GM12891 (cell line): ENCODE data around the gene MAPK14.

ENCODE experiments used
- DNase-seq: peaks from one replicate; pipeline ENCODE4 v3.0.0; 2011; ENCODE audit warnings: low spot score; ENCODE audit not compliant: insufficient read length
- FAIRE-seq: peaks from 2 replicates; lab custom pipeline; 2011; peaks lifted over from hg19 to GRCh38; lab: Jason Lieb, UNC
- PAX5 ChIP-seq: IDR thresholded peaks from 2 replicates; pipeline ENCODE4 v1.6.1; 2011; ENCODE audit warnings: low read length, moderate library complexity, mild to moderate bottlenecking; ENCODE audit not compliant: insufficient read depth, severe bottlenecking
- POLR2A ChIP-seq: IDR thresholded peaks from 2 replicates; pipeline ENCODE4 v1.6.1; 2011; ENCODE audit warnings: low read depth, low read length, control low read depth
- POLR2AphosphoS5 ChIP-seq: IDR thresholded peaks from 2 replicates; pipeline ENCODE4 v1.6.1; 2011; ENCODE audit warnings: low read depth, low read length, control low read depth
- POU2F2 ChIP-seq: IDR thresholded peaks from 2 replicates; pipeline ENCODE4 v1.6.1; 2011; ENCODE audit warnings: low read depth, mild to moderate bottlenecking, control low read depth, low read length, moderate library complexity
- SPI1 ChIP-seq: IDR thresholded peaks from 2 replicates; pipeline ENCODE4 v1.6.1; 2011; ENCODE audit warnings: low read depth, low read length, control low read depth
- TAF1 ChIP-seq: IDR thresholded peaks from 2 replicates; pipeline ENCODE4 v1.6.1; 2011; ENCODE audit warnings: low read depth, low read length, control low read depth

Gene MAPK14

GRCh38 chr6:36131511-36132245 lies 104.1 kb downstream of the MAPK14 start:
- FAIRE-seq = peak; percentile 95
- TF ChIP-seq SPI1 (0 out of 2 replicates have a peak, but pooled peaks have one; percentile 34), TAF1 (0 out of 2 replicates have a peak, but pooled peaks have one; percentile 30), POLR2A (no peak), PAX5 (no peak), POLR2AphosphoS5 (no peak), POU2F2 (0 out of 2 replicates have a peak, but pooled peaks have one; percentile 11)
- DNase-seq = peak; percentile 68

GRCh38 chr6:36132246-36132895 lies 104.8 kb downstream of the MAPK14 start:
- no peak for TF ChIP-seq SPI1
- no peak for TF ChIP-seq POLR2AphosphoS5
- no peak for TF ChIP-seq TAF1
- TF ChIP-seq POLR2A = no peak
- TF ChIP-seq PAX5 = no peak
- TF ChIP-seq POU2F2 = no peak
- FAIRE-seq (no peak), DNase-seq (no peak)

- FAIRE-seq (no peak), DNase-seq (no peak)
- TF ChIP-seq SPI1 (no peak), POLR2A (no peak)
These were observed 105.5 kb downstream of the MAPK14 start for GRCh38 chr6:36133148-36133547.

GRCh38 chr6:36133912-36134311 lies 106.3 kb downstream of the MAPK14 start:
- no peak for FAIRE-seq
- TF ChIP-seq PAX5 (no peak), POU2F2 (no peak), POLR2A (no peak), TAF1 (no peak), POLR2AphosphoS5 (no peak), SPI1 (no peak)

GRCh38 chr6:36135053-36135731 lies 107.6 kb downstream of the MAPK14 start:
- TF ChIP-seq POU2F2 (no peak), POLR2A (no peak), PAX5 (no peak), POLR2AphosphoS5 (no peak), SPI1 (no peak)
- no peak for DNase-seq
- no peak for FAIRE-seq

More at GRCh38 chr6:36133912-36134311, 106.3 kb downstream of the MAPK14 start:
- DNase-seq = no peak

GRCh38 chr6:36136034-36136433 lies 108.4 kb downstream of the MAPK14 start:
- DNase-seq = no peak
- no peak for FAIRE-seq
- TF ChIP-seq PAX5 (no peak), SPI1 (no peak), POLR2A (no peak), POU2F2 (no peak), POLR2AphosphoS5 (no peak), TAF1 (no peak)

GRCh38 chr6:36136551-36136950 lies 108.9 kb downstream of the MAPK14 start:
- TF ChIP-seq PAX5 = no peak
- no peak for TF ChIP-seq POLR2AphosphoS5
- TF ChIP-seq POLR2A = no peak
- TF ChIP-seq POU2F2 = no peak
- no peak for TF ChIP-seq SPI1
- no peak for TF ChIP-seq TAF1
- DNase-seq = no peak
- FAIRE-seq = no peak

GRCh38 chr6:36138667-36139066 lies 111.1 kb downstream of the MAPK14 start:
- no peak for DNase-seq
- TF ChIP-seq POLR2AphosphoS5 = no peak
- no peak for FAIRE-seq

GRCh38 chr6:36139431-36139830 lies 111.8 kb downstream of the MAPK14 start:
- no peak for TF ChIP-seq POLR2AphosphoS5
- TF ChIP-seq PAX5 = no peak
- TF ChIP-seq POU2F2 = no peak
- TF ChIP-seq TAF1 = no peak
- TF ChIP-seq POLR2A = no peak
- no peak for TF ChIP-seq SPI1
- FAIRE-seq = no peak
- DNase-seq = no peak
